ENCODE data around the gene USP37.

GRCh38 chr2:218547978-218548377 is 20.2 kb downstream of the USP37 start:
- TF ChIP-seq CTCF (IDR thresholded peaks at IDR 0.05; ENCODE audit: insufficient read depth, low read length) (no peak), POLR2AphosphoS5 (IDR thresholded peaks at IDR 0.05; ENCODE audit: low read depth) (no peak), REST (IDR thresholded peaks at IDR 0.05; ENCODE audit: insufficient replicate concordance, low read depth) (no peak), GABPA (IDR thresholded peaks at IDR 0.05; ENCODE audit: low read depth) (no peak), SPI1 (IDR thresholded peaks at IDR 0.05; ENCODE audit: borderline replicate concordance, low read depth) (peak; percentile 80)

All from HL-60 (cell line).